Immature natural killer cell (primary cell): ENCODE measurements around the gene UBE2I. TPM values are rescaled to one million over a fixed set of nuclear protein-coding genes. Genes with fewer than 3 reads are reported as not detected.

ENCODE experiments used
- DNase-seq, 3 donors: peaks; one replicate each; pipeline ENCODE4 v3.0.0; 2022; ENCODE audit warnings: mixed read lengths in 1 of 3
- H3K27ac Mint-ChIP-seq, 6 donors: one replicate each; pipeline ENCODE4 v1.8.0; 2020; ENCODE audit warnings: mixed read lengths in 6 of 6, mild to moderate bottlenecking in 5 of 6, inconsistent platforms in 4 of 6, moderate library complexity in 3 of 6
- H3K27me3 Mint-ChIP-seq, 3 donors: one replicate each; pipeline ENCODE4 v1.8.0; 2020 to 2021; ENCODE audit warnings: low read depth in 3 of 3, mild to moderate bottlenecking in 3 of 3, mixed read lengths in 3 of 3, moderate library complexity in 3 of 3, inconsistent platforms in 1 of 3
- H3K36me3 Mint-ChIP-seq, 3 donors: one replicate each; pipeline ENCODE4 v1.8.0; 2020; ENCODE audit warnings: mixed read lengths in 3 of 3, inconsistent platforms in 2 of 3, mild to moderate bottlenecking in 2 of 3
- H3K4me1 Mint-ChIP-seq, 2 donors: one replicate each; pipeline ENCODE4 v1.8.0; 2020; ENCODE audit warnings: inconsistent platforms in 2 of 2, mild to moderate bottlenecking in 2 of 2, mixed read lengths in 2 of 2, moderate library complexity in 1 of 2
- H3K4me3 Mint-ChIP-seq, 5 donors: one replicate each; pipeline ENCODE4 v1.8.0; 2020; ENCODE audit warnings: mild to moderate bottlenecking in 5 of 5, mixed read lengths in 5 of 5, inconsistent platforms in 3 of 5, moderate library complexity in 3 of 5
- H3K9me3 Mint-ChIP-seq, 6 donors: one replicate each; pipeline ENCODE4 v1.8.0; 2020; ENCODE audit warnings: mild to moderate bottlenecking in 6 of 6, mixed read lengths in 6 of 6, inconsistent platforms in 4 of 6, moderate library complexity in 3 of 6
- polyA plus RNA-seq, 3 donors: library from polyadenylated mRNA; unstranded; fragments of 300-500 nt; fragmentation: Illumina TruSeq; gene quantifications; one replicate each; pipeline ENCODE4 v1.2.3, GENCODE V29; 2021

Gene UBE2I
- polyA plus RNA-seq, 3 donors from 2014 or later = 94.1 to 119 (median 101) TPM

- no peak for DNase-seq
- Mint-ChIP-seq H3K4me1 (no peaks in the 10 kb centered on the region), H3K27me3 (peaks cover 2 to 5% (median 4%) of the 10 kb centered on the region in 3 donors), H3K27ac (no peak overlapping the region), H3K4me3 (no peak overlapping the region), H3K36me3 (no peaks in the 10 kb centered on the region), H3K9me3 (no peaks in the 10 kb centered on the region)
Measured at GRCh38 chr16:1281517-1281916, 27.9 kb upstream of the UBE2I start.

GRCh38 chr16:1282324-1282973, 27.0 kb upstream of the UBE2I start:
- no peak for DNase-seq
- no peak overlapping the region for H3K27ac Mint-ChIP-seq
- H3K4me3 Mint-ChIP-seq = no peak overlapping the region
- H3K27me3 Mint-ChIP-seq = peaks cover 2 to 5% (median 4%) of the 10 kb centered on the region in 3 donors
- H3K9me3 Mint-ChIP-seq = no peaks in the 10 kb centered on the region
- no peaks in the 10 kb centered on the region for H3K4me1 Mint-ChIP-seq
- H3K36me3 Mint-ChIP-seq = no peaks in the 10 kb centered on the region

GRCh38 chr16:1283296-1283695, 26.1 kb upstream of the UBE2I start:
- Mint-ChIP-seq H3K4me3 (no peak overlapping the region), H3K27ac (no peak overlapping the region), H3K36me3 (no peaks in the 10 kb centered on the region), H3K4me1 (no peaks in the 10 kb centered on the region), H3K27me3 (peaks cover 2 to 5% (median 4%) of the 10 kb centered on the region in 3 donors), H3K9me3 (no peaks in the 10 kb centered on the region)
- DNase-seq = no peak

- H3K4me1 Mint-ChIP-seq = no peaks in the 10 kb centered on the region
- H3K9me3 Mint-ChIP-seq = no peaks in the 10 kb centered on the region
- no peak overlapping the region for H3K27ac Mint-ChIP-seq
- H3K36me3 Mint-ChIP-seq = no peaks in the 10 kb centered on the region
- H3K27me3 Mint-ChIP-seq = peaks cover 2 to 5% (median 4%) of the 10 kb centered on the region in 3 donors
- H3K4me3 Mint-ChIP-seq = no peak overlapping the region
- DNase-seq = no peak
Measured at GRCh38 chr16:1283996-1284616, 25.3 kb upstream of the UBE2I start.

- Mint-ChIP-seq H3K4me3 (no peak overlapping the region), H3K36me3 (no peaks in the 10 kb centered on the region), H3K27me3 (peaks cover 2 to 12% (median 4%) of the 10 kb centered on the region in 3 donors), H3K9me3 (no peaks in the 10 kb centered on the region), H3K4me1 (no peaks in the 10 kb centered on the region), H3K27ac (no peak overlapping the region)
- no peak for DNase-seq
Measured at GRCh38 chr16:1285669-1286512, 23.5 kb upstream of the UBE2I start.

- H3K4me3 Mint-ChIP-seq = no peak overlapping the region
- H3K27me3 Mint-ChIP-seq = peaks cover 2 to 12% (median 7%) of the 10 kb centered on the region in 3 donors
- DNase-seq = no peak
- no peaks in the 10 kb centered on the region for H3K9me3 Mint-ChIP-seq
- H3K4me1 Mint-ChIP-seq = no peaks in the 10 kb centered on the region
- H3K27ac Mint-ChIP-seq = no peak overlapping the region
- H3K36me3 Mint-ChIP-seq = no peaks in the 10 kb centered on the region
Measured at GRCh38 chr16:1286513-1287094, 22.8 kb upstream of the UBE2I start.

GRCh38 chr16:1287982-1288670, 21.3 kb upstream of the UBE2I start:
- Mint-ChIP-seq H3K36me3 (no peaks in the 10 kb centered on the region), H3K27ac (no peak overlapping the region), H3K4me1 (no peaks in the 10 kb centered on the region), H3K9me3 (no peaks in the 10 kb centered on the region), H3K4me3 (no peak overlapping the region), H3K27me3 (peaks cover 6 to 14% (median 7%) of the 10 kb centered on the region in 3 donors)
- DNase-seq = no peak

GRCh38 chr16:1288813-1289476, 20.5 kb upstream of the UBE2I start:
- Mint-ChIP-seq H3K27me3 (peaks cover 7 to 14% (median 10%) of the 10 kb centered on the region in 3 donors), H3K36me3 (no peaks in the 10 kb centered on the region), H3K27ac (no peak overlapping the region), H3K9me3 (no peaks in the 10 kb centered on the region), H3K4me1 (no peaks in the 10 kb centered on the region), H3K4me3 (no peak overlapping the region)
- no peak for DNase-seq

GRCh38 chr16:1289477-1289866, 20.0 kb upstream of the UBE2I start:
- no peaks in the 10 kb centered on the region for H3K9me3 Mint-ChIP-seq
- H3K4me3 Mint-ChIP-seq = no peak overlapping the region
- H3K36me3 Mint-ChIP-seq = no peaks in the 10 kb centered on the region
- no peaks in the 10 kb centered on the region for H3K4me1 Mint-ChIP-seq
- no peak overlapping the region for H3K27ac Mint-ChIP-seq
- peaks cover 9 to 12% (median 10%) of the 10 kb centered on the region in 3 donors for H3K27me3 Mint-ChIP-seq
- no peak for DNase-seq

- Mint-ChIP-seq H3K27me3 (peaks cover 9 to 12% (median 12%) of the 10 kb centered on the region in 3 donors), H3K36me3 (no peaks in the 10 kb centered on the region), H3K4me3 (no peak overlapping the region), H3K27ac (no peak overlapping the region), H3K9me3 (no peaks in the 10 kb centered on the region), H3K4me1 (no peaks in the 10 kb centered on the region)
- no peak for DNase-seq
Measured at GRCh38 chr16:1290063-1290501, 19.4 kb upstream of the UBE2I start.

- Mint-ChIP-seq H3K4me1 (no peaks in the 10 kb centered on the region), H3K27me3 (peaks cover 8 to 14% (median 12%) of the 10 kb centered on the region in 3 donors), H3K4me3 (no peak overlapping the region), H3K36me3 (no peaks in the 10 kb centered on the region), H3K9me3 (peaks cover 0 to 1% (median 0%) of the 10 kb centered on the region in 6 donors), H3K27ac (no peak overlapping the region)
- no peak for DNase-seq
Measured at GRCh38 chr16:1290860-1291575, 18.4 kb upstream of the UBE2I start.

GRCh38 chr16:1291576-1291974, 17.9 kb upstream of the UBE2I start:
- Mint-ChIP-seq H3K9me3 (peaks cover 0 to 1% (median 0%) of the 10 kb centered on the region in 6 donors), H3K4me1 (no peaks in the 10 kb centered on the region), H3K27ac (no peak overlapping the region), H3K27me3 (peaks cover 8 to 12% (median 12%) of the 10 kb centered on the region in 3 donors), H3K36me3 (no peaks in the 10 kb centered on the region), H3K4me3 (no peak overlapping the region)
- DNase-seq = no peak
